Rectal smooth muscle tissue (tissue), 1 donor: ENCODE data around the gene LDAH.

Experiments used
- H3K27ac ChIP-seq: one replicate; pipeline ENCODE4 v1.7.0; 2013; ENCODE audit warnings: low read depth, low read length, inconsistent platforms
- H3K27me3 ChIP-seq: one replicate; pipeline ENCODE4 v1.7.0; 2013; ENCODE audit warnings: low read length; ENCODE audit not compliant: control insufficient read depth, insufficient read depth
- H3K36me3 ChIP-seq: one replicate; pipeline ENCODE4 v1.7.0; 2013; ENCODE audit warnings: low read length; ENCODE audit not compliant: control insufficient read depth, insufficient read depth
- H3K4me1 ChIP-seq: one replicate; pipeline ENCODE4 v1.7.0; 2013; ENCODE audit warnings: low read length; ENCODE audit not compliant: control insufficient read depth, insufficient read depth
- H3K4me3 ChIP-seq: one replicate; pipeline ENCODE4 v1.7.0; 2013; ENCODE audit warnings: low read length
- H3K9ac ChIP-seq: one replicate; pipeline ENCODE4 v1.7.0; 2013; ENCODE audit warnings: low read length

Gene LDAH

GRCh38 chr2:20666304-20667150 is 156.4 kb downstream of the LDAH start, which contains the start of gene GDF7:
Gene GDF7, plus strand, starts transcription at chr2:20667144. Its CDS starts 96 bp downstream, at chr2:20667240.
- Histone ChIP-seq H3K4me3 (peak within 1 kb of the TSS; percentile 55), H3K27me3 (peaks cover 70% of the 10 kb centered on the region), H3K36me3 (no peaks in the 10 kb centered on the region), H3K27ac (peak within 1 kb of the TSS; percentile 50), H3K9ac (no peak within 1 kb of the TSS), H3K4me1 (no peaks in the 10 kb centered on the region)

GRCh38 chr2:20666005-20666303 is 156.9 kb downstream of the LDAH start:
- H3K27ac ChIP-seq, result no peak overlapping the region
- H3K4me3 ChIP-seq, result peak overlapping the region; percentile 55
- H3K4me1 ChIP-seq, result no peaks in the 10 kb centered on the region
- H3K27me3 ChIP-seq, result peaks cover 65% of the 10 kb centered on the region
- no peak overlapping the region for H3K9ac ChIP-seq
- H3K36me3 ChIP-seq, result no peaks in the 10 kb centered on the region

GRCh38 chr2:20665243-20666004 is 157.5 kb downstream of the LDAH start:
- peak overlapping the region; percentile 55 for H3K4me3 ChIP-seq
- H3K9ac ChIP-seq, result no peak overlapping the region
- H3K36me3 ChIP-seq, result no peaks in the 10 kb centered on the region
- peaks cover 63% of the 10 kb centered on the region for H3K27me3 ChIP-seq
- no peak overlapping the region for H3K27ac ChIP-seq
- no peaks in the 10 kb centered on the region for H3K4me1 ChIP-seq

- Histone ChIP-seq H3K4me3 (no peak overlapping the region), H3K27ac (no peak overlapping the region), H3K9ac (no peak overlapping the region), H3K36me3 (no peaks in the 10 kb centered on the region), H3K4me1 (no peaks in the 10 kb centered on the region), H3K27me3 (peaks cover 57% of the 10 kb centered on the region)
Measured at GRCh38 chr2:20664431-20665242, 158.3 kb downstream of the LDAH start.

GRCh38 chr2:20664071-20664390 is 158.9 kb downstream of the LDAH start:
- H3K27ac ChIP-seq, result no peak overlapping the region
- H3K9ac ChIP-seq, result no peak overlapping the region
- no peaks in the 10 kb centered on the region for H3K4me1 ChIP-seq
- peaks cover 52% of the 10 kb centered on the region for H3K27me3 ChIP-seq
- H3K4me3 ChIP-seq, result no peak overlapping the region
- H3K36me3 ChIP-seq, result no peaks in the 10 kb centered on the region

GRCh38 chr2:20663196-20664070 is 159.5 kb downstream of the LDAH start:
- Histone ChIP-seq H3K9ac (no peak overlapping the region), H3K27ac (no peak overlapping the region), H3K36me3 (no peaks in the 10 kb centered on the region), H3K4me1 (no peaks in the 10 kb centered on the region), H3K27me3 (peaks cover 46% of the 10 kb centered on the region), H3K4me3 (no peak overlapping the region)

- Histone ChIP-seq H3K27ac (no peak overlapping the region), H3K27me3 (peaks cover 36% of the 10 kb centered on the region), H3K4me1 (no peaks in the 10 kb centered on the region), H3K9ac (no peak overlapping the region), H3K36me3 (no peaks in the 10 kb centered on the region), H3K4me3 (no peak overlapping the region)
Measured at GRCh38 chr2:20662308-20662937, 160.5 kb downstream of the LDAH start.

- H3K36me3 ChIP-seq, result no peaks in the 10 kb centered on the region
- no peak overlapping the region for H3K27ac ChIP-seq
- H3K4me3 ChIP-seq, result no peak overlapping the region
- H3K4me1 ChIP-seq, result no peaks in the 10 kb centered on the region
- no peak overlapping the region for H3K9ac ChIP-seq
- H3K27me3 ChIP-seq, result peaks cover 35% of the 10 kb centered on the region
Measured at GRCh38 chr2:20661421-20662307, 161.2 kb downstream of the LDAH start.

GRCh38 chr2:20660506-20661420 is 162.1 kb downstream of the LDAH start:
- H3K27me3 ChIP-seq, result peaks cover 29% of the 10 kb centered on the region
- H3K4me3 ChIP-seq, result no peak overlapping the region
- no peak overlapping the region for H3K9ac ChIP-seq
- H3K27ac ChIP-seq, result no peak overlapping the region
- no peaks in the 10 kb centered on the region for H3K4me1 ChIP-seq
- H3K36me3 ChIP-seq, result no peaks in the 10 kb centered on the region

- H3K4me3 ChIP-seq, result no peak overlapping the region
- no peak overlapping the region for H3K9ac ChIP-seq
- peaks cover 13% of the 10 kb centered on the region for H3K27me3 ChIP-seq
- H3K27ac ChIP-seq, result no peak overlapping the region
- no peaks in the 10 kb centered on the region for H3K4me1 ChIP-seq
- no peaks in the 10 kb centered on the region for H3K36me3 ChIP-seq
Measured at GRCh38 chr2:20657522-20658235, 165.2 kb downstream of the LDAH start.
